NB4 (cell line): ENCODE results near the gene CYTH1.

Experiments used
- DNase-seq: peaks from one replicate; pipeline ENCODE4 v3.0.0; 2010; ENCODE audit warnings: low read depth
- H3K4me3 ChIP-seq: one replicate; pipeline ENCODE4 v1.5.1; 2011; ENCODE audit warnings: mild to moderate bottlenecking, low read depth, low read length, moderate library complexity
- CTCF ChIP-seq: IDR thresholded peaks from one replicate; pipeline ENCODE4 v1.5.1; 2012; ENCODE audit warnings: low read depth, low read length
- MAX ChIP-seq: IDR thresholded peaks from 2 replicates; pipeline ENCODE4 v1.6.1; 2011; ENCODE audit warnings: low read depth, low read length
- MYC ChIP-seq: IDR thresholded peaks from 2 replicates; pipeline ENCODE4 v1.6.1; 2011; ENCODE audit warnings: low read depth, low read length
- POLR2A ChIP-seq: IDR thresholded peaks from 2 replicates; pipeline ENCODE4 v1.6.1; 2011; ENCODE audit warnings: mild to moderate bottlenecking; ENCODE audit not compliant: insufficient read length; ENCODE audit errors: extremely low read depth

The CYTH1 gene

GRCh38 chr17:78732354-78732753 is 49.7 kb downstream of the CYTH1 start:
- no peak overlapping the region for H3K4me3 ChIP-seq
- DNase-seq = no peak
- no peak for TF ChIP-seq CTCF
- TF ChIP-seq MYC = no peak
- no peak for TF ChIP-seq POLR2A
- TF ChIP-seq MAX = no peak

- no peak for TF ChIP-seq MYC
- TF ChIP-seq POLR2A = no peak
- no peak for TF ChIP-seq MAX
- TF ChIP-seq CTCF = no peak
- no peak for DNase-seq
- H3K4me3 ChIP-seq = no peak overlapping the region
Measured at GRCh38 chr17:78731904-78732303, 50.2 kb downstream of the CYTH1 start.

GRCh38 chr17:78729641-78730040 is 52.4 kb downstream of the CYTH1 start:
- DNase-seq = no peak
- no peak for TF ChIP-seq MAX
- TF ChIP-seq POLR2A = no peak
- TF ChIP-seq CTCF = no peak
- TF ChIP-seq MYC = no peak
- no peak overlapping the region for H3K4me3 ChIP-seq

GRCh38 chr17:78728495-78728894 is 53.6 kb downstream of the CYTH1 start:
- H3K4me3 ChIP-seq = no peak overlapping the region
- DNase-seq = no peak
- TF ChIP-seq CTCF = no peak
- no peak for TF ChIP-seq POLR2A
- no peak for TF ChIP-seq MAX
- TF ChIP-seq MYC = no peak

GRCh38 chr17:78727476-78728229 is 54.4 kb downstream of the CYTH1 start:
- no peak overlapping the region for H3K4me3 ChIP-seq
- TF ChIP-seq MYC (no peak), CTCF (no peak), POLR2A (no peak), MAX (no peak)
- no peak for DNase-seq
